Thyroid gland (tissue), 4 donors: ENCODE results near the gene GP1BA. TPM values are rescaled to one million over a fixed set of nuclear protein-coding genes. Genes with fewer than 3 reads are reported as not detected.
"Not testable (repeated sequence)": the region's sequence is repeated elsewhere in the genome, so short reads cannot be mapped to it uniquely, and the experiment has no call there.

Experiments used
- DNase-seq, 2 donors: peaks; one replicate each; pipeline ENCODE4 v3.0.0-alpha.2; 2019
- H3K27ac ChIP-seq, 3 donors: fragments of 200-600 bp; sonication (generic); 1 replicate in 2 of 3; 2 replicates in 1 of 3; pipeline ENCODE4 v1.5.1; 2016 to 2019; ENCODE audit warnings: mild to moderate bottlenecking in 1 of 3, moderate library complexity in 1 of 3
- H3K27me3 ChIP-seq: fragments of 200-600 bp; sonication (generic); one replicate; pipeline ENCODE4 v1.5.1; 2019
- H3K36me3 ChIP-seq, 2 donors: fragments of 200-600 bp; sonication (generic); one replicate each; pipeline ENCODE4 v1.5.1; 2016 to 2019
- H3K4me1 ChIP-seq, 2 donors: fragments of 200-600 bp; sonication (generic); one replicate each; pipeline ENCODE4 v1.5.1; 2017 to 2019
- H3K4me3 ChIP-seq, 3 donors: fragments of 200-600 bp; sonication (generic); replicated peaks in 1 of 3; 1 replicate in 2 of 3; 2 replicates in 1 of 3; pipeline ENCODE4 v1.5.1; 2016; ENCODE audit warnings: mild to moderate bottlenecking in 1 of 3
- H3K9me3 ChIP-seq: fragments of 200-600 bp; sonication (generic); one replicate; pipeline ENCODE4 v1.5.1; 2017
- POLR2A ChIP-seq, 2 donors: fragments of 450-650 bp; IDR thresholded peaks; one replicate each; pipeline ENCODE4 v1.6.1; 2017; ENCODE audit warnings: antibody characterized with exemption in 2 of 2, mild to moderate bottlenecking in 2 of 2, moderate library complexity in 1 of 2
- WGBS, 2 donors: methylation state at CpG; one replicate each; pipeline ENCODE4 v1.1.5; 2017; 5-methylcytosine and 5-hydroxymethylcytosine counted together
- intact Hi-C: fragments of 100-400 bp; cut with DNase I; formaldehyde crosslinking; loops from one replicate; pipeline ENCODE4 v1.15.1; 2023
- total RNA-seq, 4 donors: library from RNA; depleted of rRNA; stranded (reverse); fragments of >200 nt; gene quantifications; one replicate each; pipeline ENCODE4 v1.2.3, GENCODE V29; 2016
- TF ChIP-seq, protein P1 (sequence below), 6 experiments: fragments of 200-600 bp in 3 of 6; fragments of 450-650 bp in 3 of 6; sonication (generic) in 3 of 6; IDR thresholded peaks; one replicate each; pipeline ENCODE4 v1.5.1; 2016 to 2019; ENCODE audit warnings: antibody characterized with exemption in 6 of 6, mild to moderate bottlenecking in 2 of 6, inconsistent platforms in 1 of 6, moderate library complexity in 1 of 6

Gene GP1BA
- total RNA-seq, 4 donors from 2014 or later, result not detected

DNA sequence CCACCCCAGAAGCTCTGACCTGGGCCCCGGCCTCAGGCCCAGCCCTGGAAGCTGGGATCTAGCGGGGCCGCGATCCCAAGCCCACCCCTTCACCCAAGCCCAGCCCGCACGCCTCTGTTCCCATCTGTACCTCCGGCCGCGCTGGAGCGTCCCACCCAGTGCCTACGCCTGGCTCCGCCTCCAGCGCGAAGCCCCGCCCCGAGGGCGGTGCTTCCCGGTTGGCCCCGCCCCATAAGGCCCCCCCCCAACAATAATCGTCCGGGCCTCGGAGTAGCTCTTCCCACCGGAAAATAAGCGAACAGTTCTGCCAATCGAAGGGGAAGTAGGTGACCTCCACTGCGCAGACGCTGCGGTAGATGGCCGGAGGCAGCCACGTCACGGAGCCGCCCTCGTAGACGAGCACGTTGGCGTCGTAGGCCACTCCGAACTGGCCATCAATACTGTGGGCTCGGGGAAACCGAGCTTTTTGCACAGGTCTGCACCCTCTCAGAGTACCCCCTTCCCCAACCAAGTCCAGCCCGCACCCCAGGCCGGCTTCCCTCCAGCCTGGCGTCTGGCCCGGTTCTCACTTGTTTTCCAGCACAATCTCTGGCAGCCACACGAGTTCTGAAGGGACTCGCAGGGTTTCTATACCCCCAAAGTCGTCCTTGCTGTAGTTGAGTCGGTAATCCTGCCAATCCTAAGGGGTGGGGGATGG, 30.3 kb upstream of the GP1BA start:
- Histone ChIP-seq H3K4me3 (no peak overlapping the region), H3K27me3 (peaks cover 8% of the 10 kb centered on the region)

DNA sequence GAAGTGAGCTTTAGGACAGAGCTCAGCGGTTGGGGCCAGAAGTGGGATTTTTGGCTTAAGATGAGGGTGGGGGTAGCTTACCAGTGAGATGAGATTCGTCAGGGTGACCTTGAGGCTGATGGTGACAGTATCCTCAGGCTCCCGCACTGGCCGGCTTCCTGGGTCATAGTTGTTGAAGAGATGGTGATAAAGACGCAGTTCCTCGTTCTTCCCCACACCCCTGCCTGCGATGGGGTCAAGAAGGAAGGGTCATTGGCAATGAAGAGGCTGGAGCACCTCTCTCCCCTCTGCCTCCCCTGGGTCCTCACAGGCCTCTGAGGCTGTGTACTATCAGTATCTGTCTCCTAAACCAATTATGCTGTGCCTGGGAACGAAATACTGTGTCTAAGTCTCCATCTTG, 29.5 kb upstream of the GP1BA start:
- Histone ChIP-seq H3K36me3 (no peaks in the 10 kb centered on the region), H3K9me3 (no peaks in the 10 kb centered on the region), H3K27me3 (peaks cover 8% of the 10 kb centered on the region), H3K27ac (peak overlapping the region in 1 of 3 donors; percentile 56), H3K4me1 (peaks cover 12 to 30% of the 10 kb centered on the region in 2 donors), H3K4me3 (no peak overlapping the region)
- no peak for TF ChIP-seq POLR2A (IDR thresholded peaks at IDR 0.05)
- TF ChIP-seq, protein P1, sequence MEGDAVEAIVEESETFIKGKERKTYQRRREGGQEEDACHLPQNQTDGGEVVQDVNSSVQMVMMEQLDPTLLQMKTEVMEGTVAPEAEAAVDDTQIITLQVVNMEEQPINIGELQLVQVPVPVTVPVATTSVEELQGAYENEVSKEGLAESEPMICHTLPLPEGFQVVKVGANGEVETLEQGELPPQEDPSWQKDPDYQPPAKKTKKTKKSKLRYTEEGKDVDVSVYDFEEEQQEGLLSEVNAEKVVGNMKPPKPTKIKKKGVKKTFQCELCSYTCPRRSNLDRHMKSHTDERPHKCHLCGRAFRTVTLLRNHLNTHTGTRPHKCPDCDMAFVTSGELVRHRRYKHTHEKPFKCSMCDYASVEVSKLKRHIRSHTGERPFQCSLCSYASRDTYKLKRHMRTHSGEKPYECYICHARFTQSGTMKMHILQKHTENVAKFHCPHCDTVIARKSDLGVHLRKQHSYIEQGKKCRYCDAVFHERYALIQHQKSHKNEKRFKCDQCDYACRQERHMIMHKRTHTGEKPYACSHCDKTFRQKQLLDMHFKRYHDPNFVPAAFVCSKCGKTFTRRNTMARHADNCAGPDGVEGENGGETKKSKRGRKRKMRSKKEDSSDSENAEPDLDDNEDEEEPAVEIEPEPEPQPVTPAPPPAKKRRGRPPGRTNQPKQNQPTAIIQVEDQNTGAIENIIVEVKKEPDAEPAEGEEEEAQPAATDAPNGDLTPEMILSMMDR (IDR thresholded peaks at IDR 0.05), result no peak
- no peak for DNase-seq
- intact Hi-C loops, result no loop called here
- WGBS, 2 donors, result 72 to 75% methylated on average over 8 of the region's 8 CpGs

More for the DNA sequence above, 30.3 kb upstream of the GP1BA start:
- TF ChIP-seq, protein P1 (IDR thresholded peaks at IDR 0.05), result no peak
- TF ChIP-seq POLR2A (IDR thresholded peaks at IDR 0.05), result peak in 1 of 2 donors; percentile 31
- H3K9me3 ChIP-seq, result no peaks in the 10 kb centered on the region
- H3K4me1 ChIP-seq, result peaks cover 12 to 30% of the 10 kb centered on the region in 2 donors
- peak overlapping the region in 2 of 3 donors; percentile 14 to 56 for H3K27ac ChIP-seq
- intact Hi-C loops, result no loop called here
- no peaks in the 10 kb centered on the region for H3K36me3 ChIP-seq
- 43 to 69% methylated on average over 27 to 37 of the region's 48 CpGs for WGBS, 2 donors
- DNase-seq, result peak in 1 of 2 donors; percentile 22

DNA sequence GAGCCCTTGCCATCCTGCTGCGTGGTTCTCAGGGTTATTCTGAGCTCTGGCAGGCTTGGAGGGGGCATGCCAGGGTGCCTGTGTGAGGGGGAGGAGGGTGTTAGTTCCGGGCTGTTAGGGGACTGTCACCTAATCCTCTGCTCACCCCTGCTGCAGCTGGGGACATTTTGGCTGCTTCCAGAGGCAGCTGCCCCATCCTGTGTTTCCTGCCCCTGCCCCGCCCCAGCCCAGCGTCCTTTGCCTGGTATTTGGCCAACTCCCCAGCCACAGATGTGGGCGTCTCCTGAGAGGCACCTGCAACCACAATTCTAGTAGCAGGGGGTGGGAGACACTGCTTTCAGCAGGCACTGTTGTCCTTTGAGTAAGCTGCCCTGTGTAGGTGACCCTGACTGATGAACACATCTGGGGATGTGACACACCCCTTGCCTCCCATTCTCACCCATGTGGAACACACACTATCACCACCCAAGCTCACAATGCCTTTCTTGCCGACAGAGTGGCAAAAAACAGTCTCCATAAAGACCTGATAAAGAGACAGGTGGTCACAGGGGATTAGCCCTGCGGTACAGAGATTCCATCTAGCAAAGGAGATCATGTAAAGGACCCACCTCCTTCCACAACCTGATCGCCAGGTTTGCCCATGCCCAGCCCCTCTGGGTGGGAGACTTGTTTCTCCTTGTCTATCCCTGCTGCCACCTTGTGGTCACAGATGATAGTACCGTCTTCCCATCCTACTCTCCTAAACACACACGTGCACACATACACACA, 28.8 kb upstream of the GP1BA start, which contains the start of gene CHRNE:
TSS of gene CHRNE (minus strand) at position 48 of the 768 bp plus-strand sequence. CDS start at position 13, 35 bp downstream.
- no peak within 1 kb of the TSS for H3K4me3 ChIP-seq
- peaks cover 12 to 30% of the 10 kb centered on the region in 2 donors for H3K4me1 ChIP-seq
- peak; percentile 85 to 87 for DNase-seq
- H3K27ac ChIP-seq, result peak within 1 kb of the TSS in 2 of 3 donors; percentile 14 to 56
- H3K9me3 ChIP-seq, result no peaks in the 10 kb centered on the region
- H3K36me3 ChIP-seq, result no peaks in the 10 kb centered on the region
- WGBS, 2 donors, result 11 to 13% methylated on average over 6 to 9 of the region's 10 CpGs
- H3K27me3 ChIP-seq, result peaks cover 8% of the 10 kb centered on the region
- intact Hi-C loops, result no loop called here
- TF ChIP-seq POLR2A (IDR thresholded peaks at IDR 0.05), result no peak
- TF ChIP-seq, protein P1 (IDR thresholded peaks at IDR 0.05), result peak; percentile 57 to 85 (median 68)

DNA sequence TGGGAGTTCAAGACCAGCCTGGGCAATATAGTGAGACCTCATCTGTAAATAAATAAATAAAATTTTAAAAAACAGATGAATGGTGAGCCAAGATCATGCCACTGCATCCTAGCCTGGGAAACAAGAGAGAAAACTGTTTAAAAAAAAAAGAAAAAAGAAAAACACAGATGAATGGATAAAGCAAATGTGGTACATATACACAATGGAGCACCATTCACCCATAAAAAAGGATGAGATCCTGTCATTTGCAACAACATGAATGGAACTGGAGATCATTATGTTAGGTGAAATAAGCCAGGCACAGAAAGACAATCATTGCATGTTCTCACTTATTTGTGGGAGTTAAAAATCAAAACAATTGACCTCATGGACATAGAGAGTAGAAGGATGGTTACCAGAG, 25.4 kb upstream of the GP1BA start:
- intact Hi-C loops, result loop anchor here (5.0 kb wide), 1 partner anchor 156 kb away; no protein-coding TSS in a partner anchor
- not testable (repeated sequence) for DNase-seq

DNA sequence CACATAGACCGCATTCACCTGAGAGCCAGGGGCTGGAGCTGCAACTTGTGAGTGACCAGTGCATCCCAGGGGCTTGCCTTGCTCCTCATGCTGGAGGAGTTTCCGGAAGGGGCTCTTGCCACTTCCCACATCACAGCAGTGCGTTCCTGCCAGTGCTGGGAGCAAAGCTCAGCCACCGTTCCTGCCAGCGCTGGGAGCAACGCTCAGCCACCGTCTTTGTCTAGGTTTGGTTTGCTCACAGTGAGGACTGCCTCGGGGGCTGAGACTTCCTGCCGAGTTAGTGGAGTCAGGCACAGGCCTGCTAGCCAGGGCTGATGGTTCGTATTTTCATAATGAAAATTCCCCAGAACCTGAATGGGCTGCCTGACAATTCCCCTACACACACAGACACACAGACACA, 23.8 kb upstream of the GP1BA start:
- Histone ChIP-seq H3K9me3 (no peaks in the 10 kb centered on the region), H3K27ac (no peak overlapping the region), H3K36me3 (no peaks in the 10 kb centered on the region), H3K27me3 (no peaks in the 10 kb centered on the region), H3K4me3 (no peak overlapping the region), H3K4me1 (peaks cover 8 to 11% of the 10 kb centered on the region in 2 donors)
- 67 to 87% methylated on average over 2 to 6 of the region's 10 CpGs for WGBS, 2 donors
- DNase-seq, result no peak
- intact Hi-C loops, result loop anchor here (5.0 kb wide), 1 partner anchor 154 kb away; no protein-coding TSS in a partner anchor
- TF ChIP-seq, protein P1 (IDR thresholded peaks at IDR 0.05), result no peak
- no peak for TF ChIP-seq POLR2A (IDR thresholded peaks at IDR 0.05)

More for the DNA sequence above, 25.4 kb upstream of the GP1BA start:
- not testable (repeated sequence) for H3K4me3 ChIP-seq, H3K27me3 ChIP-seq, H3K36me3 ChIP-seq, H3K9me3 ChIP-seq, H3K27ac ChIP-seq
- H3K4me1 ChIP-seq, result peaks cover 10 to 17% of the 10 kb centered on the region in 2 donors
